ENCODE data around the gene SPEF1.
"Not testable (repeated sequence)": the region's sequence is repeated elsewhere in the genome, so short reads cannot be mapped to it uniquely, and the experiment has no call there.

Gene SPEF1

GRCh38 chr20:3781153-3781910 is at the start of gene SPEF1:
SPEF1 (minus strand) TSS chr20:3781448; CDS start chr20:3781287, 161 bp downstream.
- peak; percentile 15 for TF ChIP-seq CTCF (IDR thresholded peaks at IDR 0.05; ENCODE audit: extremely low read depth, missing control alignments)
- DNase-seq (ENCODE audit: low spot score) = peak; percentile 89

- DNase-seq (ENCODE audit: low spot score) = not testable (repeated sequence)
These were observed 48.6 kb upstream of the SPEF1 start for GRCh38 chr20:3829891-3830290.

- TF ChIP-seq CTCF (IDR thresholded peaks at IDR 0.05; ENCODE audit: extremely low read depth, missing control alignments) = no peak
- no peak for DNase-seq (ENCODE audit: low spot score)
These were observed 47.5 kb upstream of the SPEF1 start for GRCh38 chr20:3828798-3829197.

- no peak for DNase-seq (ENCODE audit: low spot score)
- no peak for TF ChIP-seq CTCF (IDR thresholded peaks at IDR 0.05; ENCODE audit: extremely low read depth, missing control alignments)
These were observed 45.2 kb upstream of the SPEF1 start for GRCh38 chr20:3826420-3826819.

- DNase-seq (ENCODE audit: low spot score) = no peak
- TF ChIP-seq CTCF (IDR thresholded peaks at IDR 0.05; ENCODE audit: extremely low read depth, missing control alignments) = no peak
These were observed 44.3 kb upstream of the SPEF1 start for GRCh38 chr20:3825526-3825925.

- TF ChIP-seq CTCF (IDR thresholded peaks at IDR 0.05; ENCODE audit: extremely low read depth, missing control alignments) = no peak
- no peak for DNase-seq (ENCODE audit: low spot score)
These were observed 42.6 kb upstream of the SPEF1 start for GRCh38 chr20:3823881-3824280.

- TF ChIP-seq CTCF (IDR thresholded peaks at IDR 0.05; ENCODE audit: extremely low read depth, missing control alignments) = no peak
- DNase-seq (ENCODE audit: low spot score) = no peak
These were observed 40.7 kb upstream of the SPEF1 start for GRCh38 chr20:3821996-3822395.

Data from GM20000 (cell line).